Ascending aorta (tissue), 2 donors: ENCODE data around the gene ZNF750. TPM values are rescaled to one million over a fixed set of nuclear protein-coding genes. Genes with fewer than 3 reads are reported as not detected.

ENCODE experiments used
- DNase-seq, 2 donors: peaks; one replicate each; pipeline ENCODE4 v3.0.0-alpha.2; 2019; ENCODE audit warnings: low spot score in 2 of 2
- H3K27ac ChIP-seq, 2 donors: fragments of 200-600 bp; sonication (generic); one replicate each; pipeline ENCODE4 v1.5.1; 2016 to 2017; ENCODE audit warnings: mild to moderate bottlenecking in 1 of 2
- H3K27me3 ChIP-seq: fragments of 200-600 bp; sonication (generic); one replicate; pipeline ENCODE4 v1.5.1; 2017
- H3K36me3 ChIP-seq, 2 donors: fragments of 200-600 bp; sonication (generic); one replicate each; pipeline ENCODE4 v1.5.1; 2016
- H3K4me1 ChIP-seq, 2 donors: fragments of 200-600 bp; sonication (generic); one replicate each; pipeline ENCODE4 v1.5.1; 2016 to 2017; ENCODE audit warnings: mild to moderate bottlenecking in 1 of 2
- H3K4me3 ChIP-seq, 2 donors: fragments of 200-600 bp; sonication (generic); one replicate each; pipeline ENCODE4 v1.5.1; 2016 to 2017; ENCODE audit warnings: mild to moderate bottlenecking in 1 of 2
- H3K9me3 ChIP-seq, 2 donors: fragments of 200-600 bp; sonication (generic); one replicate each; pipeline ENCODE4 v1.5.1; 2016
- CTCF ChIP-seq, 3 experiments: fragments of 200-600 bp in 2 of 3; fragments of 450-650 bp in 1 of 3; sonication (generic) in 2 of 3; IDR thresholded peaks; one replicate each; pipeline ENCODE4 v1.5.1; 2016 to 2019; ENCODE audit warnings: antibody characterized with exemption in 3 of 3, mild to moderate bottlenecking in 1 of 3, moderate library complexity in 1 of 3
- intact Hi-C: fragments of 100-400 bp; cut with DNase I; formaldehyde crosslinking; loops from one replicate; pipeline ENCODE4 v1.15.1; 2023
- total RNA-seq: library from RNA; depleted of rRNA; stranded (reverse); fragments of >200 nt; gene quantifications from one replicate; pipeline ENCODE4 v1.1.0, GENCODE V29; 2016

ZNF750 gene
- not detected for total RNA-seq

GRCh38 chr17:82839617-82840292 lies at the start of gene ZNF750:
Gene ZNF750 (minus strand): TSS chr17:82840022. CDS start chr17:82832454, 7,568 bp downstream.
- Histone ChIP-seq H3K27ac (no peak within 1 kb of the TSS), H3K4me3 (no peak within 1 kb of the TSS), H3K27me3 (no peaks in the 10 kb centered on the region), H3K4me1 (no peaks in the 10 kb centered on the region), H3K9me3 (no peaks in the 10 kb centered on the region), H3K36me3 (peaks cover 0 to 3% of the 10 kb centered on the region in 2 donors)
- intact Hi-C loops = no loop called here
- no peak for TF ChIP-seq CTCF (IDR thresholded peaks at IDR 0.05)
- no peak for DNase-seq

- intact Hi-C loops = no loop called here
- Histone ChIP-seq H3K9me3 (no peaks in the 10 kb centered on the region), H3K27me3 (no peaks in the 10 kb centered on the region), H3K36me3 (peaks cover 0 to 4% of the 10 kb centered on the region in 2 donors), H3K4me3 (no peak overlapping the region), H3K27ac (no peak overlapping the region), H3K4me1 (no peaks in the 10 kb centered on the region)
- DNase-seq = no peak
- no peak for TF ChIP-seq CTCF (IDR thresholded peaks at IDR 0.05)
These were observed 49.0 kb upstream of the ZNF750 start for GRCh38 chr17:82888583-82889495.

- Histone ChIP-seq H3K4me1 (no peaks in the 10 kb centered on the region), H3K27ac (no peak overlapping the region), H3K4me3 (no peak overlapping the region), H3K36me3 (peaks cover 0 to 4% of the 10 kb centered on the region in 2 donors), H3K27me3 (no peaks in the 10 kb centered on the region), H3K9me3 (no peaks in the 10 kb centered on the region)
- intact Hi-C loops = no loop called here
- DNase-seq = no peak
- no peak for TF ChIP-seq CTCF (IDR thresholded peaks at IDR 0.05)
These were observed 47.7 kb upstream of the ZNF750 start for GRCh38 chr17:82887255-82888164.

DNA sequence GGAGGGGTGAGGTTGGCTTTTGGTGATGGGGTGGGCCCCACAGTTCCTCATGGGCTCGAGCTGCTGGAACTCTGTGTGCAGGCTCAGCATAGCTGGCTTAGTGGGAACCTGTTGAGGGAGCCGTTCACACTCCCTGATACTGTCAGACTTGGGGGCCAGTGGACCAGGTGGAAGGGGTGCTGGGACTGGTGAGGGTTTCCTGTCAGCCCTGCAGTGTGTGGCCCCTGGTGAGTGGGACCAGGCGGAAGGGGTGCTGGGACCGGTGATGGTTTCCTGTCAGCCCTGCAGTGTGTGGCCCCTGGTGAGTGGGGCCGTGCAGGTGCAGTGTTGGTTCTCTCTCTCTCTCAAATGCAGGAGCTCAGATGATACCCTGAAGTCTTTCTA lies 45.1 kb upstream of the ZNF750 start:
- peaks cover 0 to 4% of the 10 kb centered on the region in 2 donors for H3K36me3 ChIP-seq
- intact Hi-C loops = no loop called here
- no peak overlapping the region for H3K4me3 ChIP-seq
- no peak for TF ChIP-seq CTCF (IDR thresholded peaks at IDR 0.05)
- no peak for DNase-seq
- H3K4me1 ChIP-seq = no peaks in the 10 kb centered on the region
- no peaks in the 10 kb centered on the region for H3K27me3 ChIP-seq
- H3K27ac ChIP-seq = no peak overlapping the region
- H3K9me3 ChIP-seq = no peaks in the 10 kb centered on the region

DNA sequence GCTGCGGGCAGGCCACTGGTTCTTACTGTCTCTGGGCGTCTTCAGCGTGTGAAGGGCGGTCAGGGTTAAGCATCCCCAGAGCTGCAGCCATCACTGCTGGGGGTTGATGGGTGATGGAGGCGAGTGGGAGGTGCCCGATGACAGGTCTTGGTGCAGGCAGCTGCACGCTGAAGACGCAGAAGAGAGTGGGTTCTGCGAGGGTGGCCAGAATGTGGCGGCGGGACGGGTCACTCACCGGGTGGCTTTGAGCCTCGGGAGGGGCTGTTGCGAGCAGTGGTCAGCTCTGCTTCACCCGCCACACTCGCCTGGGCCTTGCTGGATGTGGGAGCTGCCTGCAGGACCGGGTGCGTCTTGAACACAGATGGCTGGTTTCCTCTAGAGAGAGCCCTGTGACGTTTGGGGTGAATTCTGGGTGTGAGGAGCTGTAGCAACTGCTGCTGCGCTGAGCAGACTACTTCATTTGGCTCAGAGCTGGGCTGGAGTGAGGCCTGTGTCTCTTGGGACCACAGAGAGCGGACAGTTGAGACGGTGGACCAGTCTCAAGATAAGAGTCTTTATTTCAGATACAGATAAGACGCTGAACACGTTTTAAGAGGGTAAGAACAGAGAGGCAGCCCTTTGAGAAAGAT lies 44.6 kb upstream of the ZNF750 start:
- intact Hi-C loops = no loop called here
- Histone ChIP-seq H3K4me1 (no peaks in the 10 kb centered on the region), H3K36me3 (peaks cover 0 to 4% of the 10 kb centered on the region in 2 donors)

More for the DNA sequence above, 44.6 kb upstream of the ZNF750 start:
- no peak for DNase-seq
- Histone ChIP-seq H3K27me3 (no peaks in the 10 kb centered on the region), H3K27ac (no peak overlapping the region), H3K4me3 (no peak overlapping the region), H3K9me3 (no peaks in the 10 kb centered on the region)
- TF ChIP-seq CTCF (IDR thresholded peaks at IDR 0.05) = no peak
